Esophagus muscularis mucosa (tissue), 3 donors: ENCODE data around the gene C1S.
"Not testable (repeated sequence)": the region's sequence is repeated elsewhere in the genome, so short reads cannot be mapped to it uniquely, and the experiment has no call there.

ENCODE experiments used
- POLR2A ChIP-seq: fragments of 450-650 bp; IDR thresholded peaks from one replicate; pipeline ENCODE4 v1.6.1; 2017; ENCODE audit warnings: antibody characterized with exemption, moderate library complexity, mild to moderate bottlenecking, low read depth
- POLR2AphosphoS5 ChIP-seq, 2 donors: sonication (generic); formaldehyde crosslinking; IDR thresholded peaks; one replicate each; pipeline ENCODE4 v1.6.1; 2017; ENCODE audit warnings: antibody characterized with exemption in 2 of 2
- TF ChIP-seq, protein P1 (sequence below), 3 experiments: fragments of 200-600 bp in 2 of 3; fragments of 450-650 bp in 1 of 3; sonication (generic) in 2 of 3; IDR thresholded peaks; one replicate each; pipeline ENCODE4 v1.5.1; 2017 to 2019; ENCODE audit warnings: antibody characterized with exemption in 3 of 3, mild to moderate bottlenecking in 2 of 3, moderate library complexity in 1 of 3

DNA sequence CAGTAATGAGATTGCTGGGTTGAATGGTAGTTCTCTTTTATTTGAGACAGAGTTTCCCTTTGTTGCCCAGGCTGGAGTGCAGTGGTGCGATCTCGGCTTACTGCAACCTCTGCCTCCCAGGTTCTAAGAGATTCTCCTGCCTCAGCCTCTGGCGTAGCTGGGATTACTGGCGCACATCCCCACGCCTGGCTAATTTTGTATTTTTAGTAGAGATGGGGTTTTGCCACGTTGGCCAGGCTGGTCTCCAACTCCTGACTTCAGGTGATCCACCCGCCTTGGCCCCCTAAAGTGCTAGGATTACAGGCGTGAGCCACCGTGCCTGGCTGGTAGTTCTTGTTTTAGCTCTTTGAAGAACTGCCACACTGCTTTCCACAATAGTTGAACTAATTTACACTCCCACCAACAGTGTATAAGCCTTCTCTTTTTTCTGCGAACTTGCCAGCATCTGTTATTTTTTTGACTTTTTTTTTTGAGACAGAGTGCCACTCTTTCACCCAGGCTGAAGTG, 11.0 kb upstream of the C1S start:
- TF ChIP-seq, protein P1, sequence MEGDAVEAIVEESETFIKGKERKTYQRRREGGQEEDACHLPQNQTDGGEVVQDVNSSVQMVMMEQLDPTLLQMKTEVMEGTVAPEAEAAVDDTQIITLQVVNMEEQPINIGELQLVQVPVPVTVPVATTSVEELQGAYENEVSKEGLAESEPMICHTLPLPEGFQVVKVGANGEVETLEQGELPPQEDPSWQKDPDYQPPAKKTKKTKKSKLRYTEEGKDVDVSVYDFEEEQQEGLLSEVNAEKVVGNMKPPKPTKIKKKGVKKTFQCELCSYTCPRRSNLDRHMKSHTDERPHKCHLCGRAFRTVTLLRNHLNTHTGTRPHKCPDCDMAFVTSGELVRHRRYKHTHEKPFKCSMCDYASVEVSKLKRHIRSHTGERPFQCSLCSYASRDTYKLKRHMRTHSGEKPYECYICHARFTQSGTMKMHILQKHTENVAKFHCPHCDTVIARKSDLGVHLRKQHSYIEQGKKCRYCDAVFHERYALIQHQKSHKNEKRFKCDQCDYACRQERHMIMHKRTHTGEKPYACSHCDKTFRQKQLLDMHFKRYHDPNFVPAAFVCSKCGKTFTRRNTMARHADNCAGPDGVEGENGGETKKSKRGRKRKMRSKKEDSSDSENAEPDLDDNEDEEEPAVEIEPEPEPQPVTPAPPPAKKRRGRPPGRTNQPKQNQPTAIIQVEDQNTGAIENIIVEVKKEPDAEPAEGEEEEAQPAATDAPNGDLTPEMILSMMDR (IDR thresholded peaks at IDR 0.05), result not testable (repeated sequence)
- not testable (repeated sequence) for TF ChIP-seq POLR2A; POLR2AphosphoS5 (IDR thresholded peaks at IDR 0.05)
